HG02678 (cell line): ENCODE measurements around the gene HELZ.

ENCODE experiments used
- ATAC-seq: cut with Tn5 transposase; IDR thresholded peaks from one replicate; pipeline ENCODE4 v1.9.1; 2021; ENCODE audit warnings: mild to moderate bottlenecking, moderate library complexity; ENCODE audit not compliant: unreplicated experiment

HELZ gene

DNA sequence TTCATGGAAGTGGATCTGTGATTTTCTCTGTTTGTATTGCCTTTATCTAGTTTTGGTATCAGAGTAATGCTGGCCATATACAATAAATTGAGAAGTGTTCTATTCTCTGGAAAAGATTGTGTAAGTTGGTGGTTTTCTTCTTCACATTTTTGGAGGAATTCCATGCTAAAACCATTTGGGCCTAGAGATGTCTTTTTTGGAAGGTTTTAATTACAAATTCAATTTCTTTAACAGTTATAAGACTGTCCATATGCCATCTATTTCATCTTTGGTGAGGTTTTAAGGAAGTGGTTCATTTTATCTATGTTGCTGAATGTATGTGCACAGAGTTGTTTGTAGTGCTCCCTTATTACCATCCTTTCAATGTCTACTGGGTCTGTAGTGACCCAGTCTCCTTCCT is 154.7 kb downstream of the HELZ start:
- no peak for ATAC-seq

DNA sequence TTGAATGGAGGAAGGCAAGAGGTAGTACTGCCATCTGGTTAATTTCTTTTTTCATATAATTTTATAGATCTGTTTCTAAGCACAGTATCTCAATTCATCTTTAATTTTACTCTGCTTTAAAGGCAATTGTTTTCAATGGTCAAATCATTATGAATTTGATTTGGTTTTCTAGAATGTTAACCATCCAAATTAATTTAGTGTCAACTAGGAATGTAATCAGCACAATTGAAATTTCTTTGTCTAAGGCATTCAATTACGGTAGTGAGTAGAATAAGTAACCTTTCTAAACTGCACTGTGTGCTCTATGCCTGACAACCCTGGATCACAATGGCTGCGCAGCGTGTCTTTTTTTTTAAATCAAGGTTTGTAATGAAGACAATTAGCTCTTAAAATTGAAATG is 156.4 kb downstream of the HELZ start:
- no peak for ATAC-seq

DNA sequence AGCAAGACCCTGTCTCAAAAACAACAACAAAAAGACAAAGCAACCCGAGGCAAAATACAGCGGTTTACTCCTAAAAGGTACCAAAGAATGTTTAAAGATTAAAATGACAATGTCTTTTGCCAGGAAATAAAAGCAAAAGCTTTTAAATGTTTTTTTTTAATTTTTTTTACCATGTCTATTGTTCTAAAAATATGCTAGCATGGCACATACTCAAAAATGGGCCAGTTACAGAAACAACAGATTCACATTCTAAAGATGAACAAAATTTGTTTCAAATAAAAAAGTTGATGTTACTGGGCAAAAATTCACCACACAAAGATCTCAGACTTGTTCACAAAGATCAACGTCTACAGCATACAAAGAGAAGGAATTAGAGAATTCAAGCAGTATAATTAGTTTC is 159.6 kb downstream of the HELZ start:
- no peak for ATAC-seq

DNA sequence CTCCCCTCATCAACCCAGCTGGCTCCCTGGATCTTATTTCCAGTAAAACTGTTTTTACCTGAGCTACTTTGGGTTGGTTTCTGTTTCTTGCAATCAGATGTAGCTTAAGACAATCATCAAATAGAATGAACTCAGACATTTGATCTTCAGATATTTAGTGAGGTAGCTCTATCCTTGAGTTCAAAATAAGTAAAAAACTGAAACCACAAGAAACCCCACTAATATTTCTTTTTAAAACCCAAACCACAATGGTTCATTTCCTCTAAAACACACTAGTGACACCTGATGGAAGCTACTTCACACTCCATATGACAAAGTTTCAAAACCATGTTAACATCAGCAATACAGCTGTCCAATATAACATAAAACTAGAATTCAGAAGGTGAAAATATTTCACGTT is 162.9 kb downstream of the HELZ start:
- peak; percentile 84 for ATAC-seq

DNA sequence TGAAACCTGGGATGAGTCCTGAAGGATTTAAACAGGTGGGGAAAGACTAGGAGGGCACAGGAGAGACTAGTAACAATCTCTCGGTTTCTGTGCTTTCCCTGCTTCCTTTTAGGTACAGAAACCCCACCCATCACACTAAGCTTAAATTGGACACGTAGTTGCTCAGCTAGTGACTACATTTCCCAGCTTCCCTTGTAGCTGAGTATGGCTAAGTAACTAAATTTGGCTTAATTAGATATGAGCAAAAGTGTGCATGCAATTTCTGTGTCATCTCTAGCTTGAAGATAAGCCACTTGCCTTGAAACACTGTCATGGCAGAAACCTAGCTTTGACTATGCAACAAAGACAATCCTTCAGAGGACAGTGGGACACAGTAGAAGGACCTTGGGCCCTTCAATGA is 164.2 kb downstream of the HELZ start:
- no peak for ATAC-seq

DNA sequence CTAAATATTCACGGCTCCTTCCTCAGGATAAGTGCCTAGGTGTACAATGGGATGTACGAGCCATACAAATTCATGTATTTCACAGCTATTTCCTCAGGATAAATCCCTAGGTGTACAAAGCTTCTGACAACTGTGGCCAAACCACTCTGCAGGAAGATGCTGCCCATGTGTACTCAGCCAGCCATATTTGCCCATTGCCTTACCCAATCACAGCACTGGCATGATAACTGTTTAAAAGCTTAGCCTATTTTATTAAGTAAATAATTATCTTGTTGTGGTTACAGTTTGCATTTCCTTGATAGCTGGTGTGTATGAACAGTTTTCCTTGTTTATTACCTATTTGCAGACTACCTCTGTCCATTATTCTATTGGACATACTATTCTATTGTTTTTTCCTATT is 165.5 kb downstream of the HELZ start:
- no peak for ATAC-seq

DNA sequence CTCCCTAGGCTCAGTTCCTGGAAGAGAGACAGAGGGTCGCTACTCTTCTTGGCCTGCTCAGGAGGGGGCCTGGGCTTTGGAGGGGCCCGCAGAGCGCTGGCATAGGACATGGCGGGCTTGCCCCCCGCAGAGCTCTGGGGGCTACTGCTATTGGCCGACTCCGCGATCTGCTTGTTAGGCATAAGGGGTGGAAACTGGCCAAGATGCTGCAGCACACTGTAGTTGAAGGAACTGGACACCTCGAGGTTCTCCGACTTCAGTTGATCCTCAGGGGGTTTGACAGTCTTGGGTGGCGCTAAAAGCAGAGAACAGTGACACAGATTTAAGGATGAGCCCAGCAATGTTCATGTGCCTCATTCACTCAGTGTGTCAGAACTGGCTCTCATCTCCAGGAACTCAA is 166.7 kb downstream of the HELZ start:
- ATAC-seq, result no peak

DNA sequence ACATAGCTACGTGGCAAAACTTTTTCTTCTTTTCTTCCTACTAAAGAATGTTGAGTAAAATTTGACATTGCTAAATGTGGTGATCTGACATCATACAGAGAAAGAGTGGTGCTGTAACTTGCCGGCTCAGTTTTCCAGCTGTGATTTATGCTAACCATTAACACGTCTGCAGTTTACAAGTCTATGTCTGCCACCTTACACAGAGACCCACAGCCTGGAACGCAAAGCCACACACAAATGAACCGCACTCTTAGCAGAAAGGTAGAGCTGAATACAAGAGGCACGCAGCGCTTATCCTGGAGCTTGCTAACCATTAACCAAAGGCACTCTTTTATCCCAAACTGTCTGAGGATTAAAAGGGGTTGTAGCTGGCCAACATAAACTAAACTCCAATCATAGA is 168.7 kb downstream of the HELZ start:
- no peak for ATAC-seq

DNA sequence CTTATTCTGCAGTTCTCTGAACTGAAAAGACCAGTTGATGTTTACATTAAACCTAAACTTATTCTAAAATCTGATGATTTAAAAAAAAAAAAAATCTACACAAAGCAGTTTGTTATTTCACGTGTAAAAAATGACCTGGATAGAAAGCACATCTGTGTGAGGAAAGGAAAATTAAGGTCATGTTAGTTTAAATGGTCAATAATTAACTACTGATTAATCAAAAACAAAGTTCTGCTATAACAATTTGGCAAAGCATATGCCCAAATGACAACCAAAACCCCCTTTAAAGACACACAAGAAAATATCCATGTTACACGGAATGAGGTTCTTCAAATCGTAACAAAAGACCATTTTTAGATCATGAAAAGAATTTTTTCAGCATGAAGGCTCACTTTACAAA is 170.2 kb downstream of the HELZ start:
- ATAC-seq, result no peak

DNA sequence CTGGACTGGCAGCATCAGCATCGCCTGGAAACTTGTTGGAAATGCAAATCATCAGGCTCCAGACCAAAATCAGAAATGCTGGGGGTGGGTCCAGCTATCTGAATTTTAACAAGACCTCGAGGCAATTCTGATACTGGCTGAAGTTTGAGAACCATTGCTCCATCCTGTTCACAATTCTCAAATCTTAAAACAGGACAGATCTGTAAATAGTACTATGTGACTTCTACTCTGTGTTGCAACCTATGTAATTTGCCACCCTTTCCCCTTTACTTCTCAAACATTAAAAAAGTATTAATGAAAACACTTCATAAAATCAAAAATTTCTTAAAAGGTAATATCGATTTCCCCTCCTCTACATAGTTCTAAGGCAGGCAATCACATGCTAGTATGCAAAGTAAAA is 172.1 kb downstream of the HELZ start:
- ATAC-seq, result no peak

DNA sequence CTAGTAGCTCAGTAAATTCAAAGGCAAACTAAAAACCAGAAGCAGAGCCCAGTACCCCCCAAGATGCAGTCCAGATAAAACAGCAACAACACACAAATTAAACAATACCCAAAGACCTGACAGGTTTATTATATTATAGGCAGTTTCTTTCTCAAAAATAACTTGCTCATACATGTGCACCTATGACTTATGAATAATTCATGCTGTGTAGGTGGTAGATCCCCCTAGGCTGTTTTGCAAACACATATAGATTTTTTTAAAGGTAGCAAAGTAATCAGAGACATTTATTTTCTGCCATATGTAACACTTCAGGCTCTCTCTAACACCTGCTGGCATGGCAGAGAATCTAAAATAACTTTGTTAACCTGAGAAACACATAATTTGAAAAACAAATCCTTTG is 173.4 kb downstream of the HELZ start:
- ATAC-seq, result no peak

DNA sequence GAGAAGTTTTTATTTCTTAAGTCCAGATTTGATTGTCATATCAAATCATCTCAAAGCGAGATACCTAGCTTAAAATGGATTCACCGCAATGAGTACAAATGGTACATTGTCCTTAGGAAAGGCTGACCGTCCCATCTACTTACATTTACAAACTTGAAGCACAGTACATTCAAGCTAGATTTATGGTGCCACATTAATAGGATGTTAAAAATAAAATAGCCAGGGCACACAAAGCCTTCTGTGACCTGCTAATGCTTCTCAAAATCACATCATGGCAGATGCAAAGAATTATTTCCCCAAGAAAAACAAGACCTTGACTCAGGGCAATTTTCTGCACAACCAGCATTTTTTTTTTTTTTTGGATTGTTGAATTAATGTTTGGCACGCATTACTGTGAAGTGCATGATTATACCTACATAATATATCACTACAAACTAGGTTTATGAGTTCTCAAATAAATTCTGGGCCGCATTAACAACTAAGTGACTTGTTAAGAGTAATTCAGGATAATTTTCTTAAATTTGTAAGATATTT is 175.3 kb downstream of the HELZ start:
- no peak for ATAC-seq

DNA sequence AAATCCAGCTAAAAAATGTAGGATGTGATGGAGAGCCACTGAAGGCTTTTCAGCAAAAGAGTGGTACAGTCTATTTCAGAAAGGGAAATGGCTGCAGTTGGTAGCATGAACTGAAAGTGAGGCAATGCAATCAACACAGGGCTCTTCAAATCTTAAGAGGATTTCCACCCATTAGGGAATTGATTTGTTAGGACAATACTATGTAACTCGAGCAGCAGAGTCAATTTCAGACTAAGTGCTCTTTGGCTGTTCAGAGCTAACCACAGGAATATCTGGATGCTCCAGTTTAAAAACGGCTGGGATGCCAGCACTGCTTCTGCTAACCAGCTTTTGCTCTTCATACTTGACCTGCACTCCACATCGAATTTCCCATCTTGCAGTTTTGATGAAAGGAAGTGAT is 176.0 kb downstream of the HELZ start:
- no peak for ATAC-seq

DNA sequence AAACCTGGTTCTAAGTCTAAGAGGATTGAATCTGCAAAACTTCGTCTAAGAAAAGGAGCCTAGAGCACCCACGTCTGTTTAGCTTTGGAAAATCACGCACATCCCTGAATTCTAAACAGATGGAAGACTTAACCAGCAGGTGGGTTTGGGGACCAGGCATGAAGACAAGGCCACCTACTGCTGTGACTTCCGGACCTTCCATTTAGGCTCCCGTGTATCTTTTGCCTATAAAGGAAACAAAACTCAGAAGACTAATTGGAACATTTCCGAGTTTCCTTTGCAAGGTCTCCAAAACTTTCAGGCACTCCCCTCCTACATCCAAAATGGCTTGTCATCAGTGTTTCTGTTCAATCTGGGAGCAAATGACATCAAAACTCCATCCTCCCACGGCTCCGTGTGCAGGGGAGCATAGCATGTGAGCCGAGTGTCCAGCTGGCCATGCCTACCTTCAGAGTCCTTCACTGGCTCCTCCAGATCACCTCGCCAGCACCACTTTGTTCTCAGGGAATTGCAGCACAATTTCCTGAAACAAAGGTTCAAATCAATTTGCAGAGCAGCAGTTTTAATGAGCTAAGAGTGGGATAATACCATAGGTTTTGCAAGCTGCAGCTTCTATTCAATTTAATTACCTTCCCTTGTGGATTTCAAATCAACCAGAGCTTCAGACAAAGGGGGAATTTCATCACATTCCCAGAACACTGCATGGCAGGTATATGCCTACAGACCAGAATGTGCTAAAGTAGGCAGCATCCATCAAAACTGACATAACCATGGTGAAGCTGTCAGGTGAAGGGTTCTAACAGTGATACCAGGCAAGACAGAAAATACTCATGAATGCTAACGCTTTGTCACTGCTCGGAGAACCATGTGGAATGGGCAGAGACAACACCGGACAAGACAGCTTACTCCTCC is 177.2 kb downstream of the HELZ start:
- ATAC-seq, result no peak

DNA sequence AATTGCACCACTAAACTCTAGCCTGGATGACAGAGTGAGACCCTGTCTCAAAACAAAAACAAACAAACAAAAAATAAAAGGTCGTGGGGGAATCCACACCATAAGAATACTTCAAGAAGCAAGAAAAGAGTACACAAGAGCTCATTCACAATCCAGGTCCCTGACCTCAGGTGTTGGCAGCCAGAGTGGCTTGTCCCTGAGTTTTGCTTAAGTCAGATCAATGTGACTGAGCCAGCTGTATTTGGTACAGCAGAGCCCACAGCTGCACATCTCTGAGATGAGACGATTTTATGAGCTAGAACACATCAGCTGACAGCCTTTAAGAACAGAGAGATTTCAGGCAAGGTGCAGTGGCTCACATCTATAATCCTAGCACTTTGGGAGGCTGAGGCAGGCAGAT is 178.3 kb downstream of the HELZ start:
- no peak for ATAC-seq

DNA sequence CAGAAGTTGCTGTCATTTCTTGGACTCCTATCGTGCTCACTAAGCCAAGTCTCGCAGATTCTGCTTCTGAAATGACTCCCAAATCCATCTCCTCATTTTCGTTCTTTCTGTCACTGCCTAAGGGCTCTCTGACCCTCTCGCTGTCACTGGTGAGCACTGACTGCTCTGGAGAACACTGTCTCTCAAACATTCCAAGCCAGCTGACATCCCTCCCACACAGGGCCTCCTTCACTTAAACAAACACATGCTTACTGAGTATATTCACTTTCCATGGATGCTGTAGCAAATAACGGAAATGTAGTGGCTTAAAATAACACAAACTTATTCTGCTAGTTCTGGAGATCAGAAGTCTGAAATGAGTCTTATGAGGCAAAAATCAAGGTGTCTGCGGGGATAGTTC is 181.9 kb downstream of the HELZ start:
- ATAC-seq, result no peak

DNA sequence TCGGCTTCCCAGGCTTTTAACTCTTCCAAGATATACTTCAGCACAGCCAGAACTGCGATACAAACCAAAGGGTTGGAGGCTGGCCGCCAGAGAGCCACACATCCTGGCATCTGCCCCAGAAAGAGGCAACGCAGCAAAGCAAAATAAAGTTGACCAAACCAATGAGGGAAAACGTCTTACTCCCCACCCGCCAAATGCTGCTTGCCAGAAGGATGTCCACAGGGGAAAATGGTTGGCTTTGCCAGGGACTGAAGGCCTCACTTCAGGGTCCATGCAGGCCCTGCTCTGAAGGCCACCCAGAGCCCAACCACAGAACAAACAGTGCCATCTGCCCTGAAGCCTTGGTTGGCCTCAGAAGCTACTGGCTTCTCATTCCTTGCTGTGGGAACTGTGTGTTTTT is 185.6 kb downstream of the HELZ start:
- ATAC-seq, result no peak

DNA sequence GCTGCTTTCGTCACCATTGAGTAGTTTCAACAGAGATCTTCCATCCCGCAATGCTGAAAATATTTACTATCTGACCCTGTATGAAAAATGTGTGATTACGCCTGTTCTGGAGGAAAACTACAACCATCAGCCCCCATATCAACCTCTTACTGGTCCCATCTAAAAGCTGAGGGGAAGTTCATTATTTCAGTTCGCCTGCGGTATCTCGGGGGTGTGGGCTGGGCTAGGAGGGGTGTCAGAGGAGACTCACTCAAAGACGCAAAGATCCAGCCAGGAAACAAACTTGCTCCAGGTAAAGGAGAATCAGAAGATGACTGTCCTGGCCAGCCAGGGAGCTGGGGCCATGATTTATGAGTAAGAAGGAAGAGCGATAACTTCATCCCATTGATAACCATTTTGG is 187.0 kb downstream of the HELZ start:
- ATAC-seq, result no peak

DNA sequence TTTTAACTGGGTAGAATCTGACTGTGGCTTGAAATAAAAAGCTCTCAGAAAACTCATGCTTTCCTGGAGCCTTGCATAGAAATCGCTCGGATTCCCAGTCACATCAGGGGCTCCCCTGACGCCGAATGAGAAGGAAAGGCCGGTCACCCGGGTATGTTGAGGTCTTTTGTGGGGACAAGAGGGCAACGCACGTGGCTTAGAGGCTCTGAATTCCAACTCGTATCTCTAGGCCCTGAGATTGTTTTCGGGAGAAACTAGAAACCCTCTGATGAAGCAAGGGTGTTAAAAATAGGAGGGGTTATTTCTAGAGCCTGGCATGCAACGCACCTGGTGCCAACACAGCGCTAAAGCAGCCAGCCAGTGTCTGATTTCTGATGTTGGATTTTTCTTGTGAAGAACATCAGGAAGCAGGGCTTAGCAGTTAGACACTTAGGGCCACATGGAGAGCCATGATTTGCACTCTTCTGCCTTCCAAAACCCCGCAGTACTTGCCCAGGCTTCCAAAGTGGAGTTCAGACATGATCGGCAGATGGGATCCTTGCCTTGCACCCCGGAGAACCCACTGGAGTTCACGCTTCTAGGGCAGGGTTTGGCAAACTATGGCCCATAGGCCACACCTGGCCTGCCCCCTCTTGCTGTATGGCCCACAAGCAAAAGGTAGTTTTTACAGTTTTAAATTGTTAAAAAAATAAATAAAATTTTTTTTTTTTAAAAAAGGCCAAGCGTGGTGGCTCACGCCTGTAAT is 188.1 kb downstream of the HELZ start:
- ATAC-seq, result no peak

DNA sequence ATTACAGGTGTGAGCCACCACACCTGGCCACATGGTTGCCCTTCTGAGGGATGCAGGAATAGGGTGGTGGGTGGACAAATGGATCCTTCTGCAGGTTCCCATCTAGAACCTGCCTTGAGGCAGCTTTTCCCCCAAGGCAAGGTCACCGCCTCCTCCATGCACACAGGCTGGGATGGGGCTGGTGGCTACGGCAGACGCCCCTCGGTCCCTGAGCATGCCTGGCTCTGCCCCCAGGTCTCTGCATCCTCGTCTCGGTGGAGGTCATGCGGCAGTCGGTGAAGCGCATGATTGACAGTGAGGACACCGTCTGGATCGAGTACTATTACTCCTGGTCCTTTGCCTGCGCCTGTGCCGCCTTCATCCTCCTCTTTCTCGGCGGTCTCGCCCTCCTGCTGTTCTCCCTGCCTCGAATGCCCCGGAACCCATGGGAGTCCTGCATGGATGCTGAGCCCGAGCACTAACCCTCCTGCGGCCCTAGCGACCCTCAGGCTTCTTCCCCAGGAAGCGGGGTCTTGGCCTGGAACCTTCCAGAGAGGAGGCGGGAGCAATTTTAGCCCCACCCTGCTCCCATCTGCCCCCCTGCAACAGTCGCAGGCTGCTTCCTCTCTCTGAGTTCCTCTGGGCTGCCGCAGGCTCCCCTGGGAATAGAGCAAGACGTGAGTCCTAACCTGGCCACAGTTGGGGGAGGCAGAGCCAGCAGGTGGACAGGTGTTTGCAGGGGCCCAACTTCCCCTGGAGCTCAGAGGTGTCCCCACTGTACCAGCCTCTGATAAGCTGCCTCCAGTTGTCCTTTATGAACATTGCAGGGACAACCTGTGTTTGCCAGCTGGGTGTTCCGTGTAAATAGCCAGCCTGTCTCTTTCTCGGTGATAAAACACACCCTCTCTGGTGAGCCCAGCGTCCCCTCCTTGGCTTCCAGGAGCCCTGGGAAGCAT is 188.9 kb downstream of the HELZ start:
- no peak for ATAC-seq

DNA sequence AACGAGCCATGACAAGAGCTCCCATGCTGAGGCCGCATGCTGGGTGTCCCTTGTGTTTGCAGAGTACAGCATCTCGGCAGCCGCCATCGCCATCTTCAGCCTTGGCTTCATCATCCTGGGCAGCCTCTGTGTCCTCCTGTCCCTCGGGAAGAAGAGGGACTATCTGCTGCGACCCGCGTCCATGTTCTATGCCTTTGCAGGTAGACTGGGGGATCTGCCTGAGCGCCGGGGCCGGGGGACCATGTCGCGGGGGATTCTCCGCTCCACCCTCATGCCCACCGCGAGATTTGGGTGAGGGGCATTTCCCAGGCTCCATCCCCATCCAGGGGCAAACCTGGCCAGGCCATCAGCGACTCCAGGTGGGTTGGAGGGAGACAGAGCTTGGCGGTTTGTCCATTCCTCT is 190.0 kb downstream of the HELZ start:
- ATAC-seq, result no peak
